SK-N-SH (cell line): Measurements from ENCODE around the gene DOHH. TPM values are rescaled to one million over a fixed set of nuclear protein-coding genes. Genes with fewer than 3 reads are reported as not detected.

Experiments
- CTCF ChIA-PET: fragments of 300-600, 350-600 bp; formaldehyde crosslinking; extraction: SDS; loops from one replicate; lab custom pipeline; 2021; lab: Yijun Ruan, JAX
- POLR2A ChIA-PET: fragments of 350-600 bp; sonication (Branson Sonifier 250); formaldehyde crosslinking; extraction: SDS; loops from one replicate; lab custom pipeline; 2020; ENCODE audit warnings: antibody characterized with exemption, inconsistent platforms; lab: Yijun Ruan, JAX
- DNase-seq: peaks from one replicate; pipeline ENCODE4 v3.0.0; 2012
- H2AFZ ChIP-seq: fragments of 200-600 bp; sonication (generic); 2 replicates; pipeline ENCODE4 v1.8.1; 2016; ENCODE audit warnings: antibody characterized with exemption, mild to moderate bottlenecking, low read depth
- H3F3A ChIP-seq: fragments of 200-600 bp; sonication (generic); replicated peaks from 2 replicates; pipeline ENCODE3; 2016; ENCODE audit warnings: antibody characterized with exemption, mild to moderate bottlenecking; ENCODE audit not compliant: insufficient read depth
- H3K27ac ChIP-seq, 2 experiments: fragments of 200-500 bp in 1 of 2; fragments of 200-600 bp in 1 of 2; sonication (Bioruptor generic) in 1 of 2; sonication (generic), shearing (Covaris generic) in 1 of 2; 2 replicates each; pipeline versions ENCODE4 v1.5.1 to v1.6.1; 2014 to 2016; ENCODE audit warnings: low read depth in 2 of 2, inconsistent platforms in 1 of 2, low read length in 1 of 2, mild to moderate bottlenecking in 1 of 2, mixed read lengths in 1 of 2
- H3K27me3 ChIP-seq: fragments of 200-600 bp; sonication (generic), shearing (Covaris generic); 2 replicates; pipeline ENCODE4 v1.6.1; 2016; ENCODE audit warnings: mixed run types; ENCODE audit not compliant: insufficient read depth
- H3K36me3 ChIP-seq, 2 experiments: fragments of 200-500 bp in 1 of 2; fragments of 200-600 bp in 1 of 2; sonication (Bioruptor generic) in 1 of 2; sonication (generic) in 1 of 2; replicated peaks in 1 of 2; 2 replicates each; pipeline versions ENCODE3 to v1.5.1; 2014 to 2016; ENCODE audit warnings: low read length in 1 of 2, mild to moderate bottlenecking in 1 of 2; ENCODE audit not compliant: insufficient read depth in 2 of 2, control insufficient read depth in 1 of 2
- H3K4me1 ChIP-seq, 2 experiments: fragments of 200-500 bp in 1 of 2; fragments of 200-600 bp in 1 of 2; sonication (Bioruptor generic) in 1 of 2; sonication (generic), shearing (Covaris generic) in 1 of 2; 2 replicates each; pipeline versions ENCODE4 v1.5.1 to v1.6.1; 2014 to 2016; ENCODE audit warnings: low read depth in 1 of 2, low read length in 1 of 2, mixed run types in 1 of 2; ENCODE audit not compliant: insufficient read depth in 2 of 2, control insufficient read depth in 1 of 2
- H3K4me2 ChIP-seq: fragments of 200-600 bp; sonication (generic), shearing (Covaris generic); 2 replicates; pipeline ENCODE4 v1.6.1; 2017; ENCODE audit warnings: mixed run types
- H3K4me3 ChIP-seq, 2 experiments: fragments of 200-500 bp in 1 of 2; fragments of 200-600 bp in 1 of 2; sonication (Bioruptor generic) in 1 of 2; sonication (generic), shearing (Covaris generic) in 1 of 2; 2 replicates each; pipeline versions ENCODE4 v1.5.1 to v1.8.1; 2014 to 2016; ENCODE audit warnings: low read depth in 2 of 2, inconsistent platforms in 1 of 2, low read length in 1 of 2, mild to moderate bottlenecking in 1 of 2, mixed read lengths in 1 of 2, moderate library complexity in 1 of 2
- H3K79me2 ChIP-seq: fragments of 200-600 bp; sonication (generic); 2 replicates; pipeline ENCODE4 v1.8.1; 2017; ENCODE audit warnings: mild to moderate bottlenecking; ENCODE audit not compliant: insufficient read depth
- H3K9ac ChIP-seq: fragments of 200-600 bp; sonication (generic); 2 replicates; pipeline ENCODE4 v1.6.1; 2017; ENCODE audit warnings: mixed run types
- H3K9me2 ChIP-seq: fragments of 200-600 bp; sonication (generic); 2 replicates; pipeline ENCODE4 v1.6.1; 2017; ENCODE audit warnings: mixed run types
- H3K9me3 ChIP-seq: fragments of 200-600 bp; sonication (generic); 2 replicates; pipeline ENCODE4 v1.6.1; 2017; ENCODE audit warnings: mixed run types, mild to moderate bottlenecking, moderate library complexity
- H4K20me1 ChIP-seq: fragments of 200-600 bp; sonication (generic); 2 replicates; pipeline ENCODE4 v1.6.1; 2017; ENCODE audit warnings: mild to moderate bottlenecking, mixed run types; ENCODE audit not compliant: insufficient read depth
- CHD2 ChIP-seq: fragments of 150-350 bp; IDR thresholded peaks from 2 replicates; pipeline ENCODE4 v1.6.1; 2018; ENCODE audit warnings: low read length; ENCODE audit not compliant: partially characterized antibody
- ELF1 ChIP-seq: IDR thresholded peaks from 2 replicates; pipeline ENCODE4 v1.4.0; 2012
- FOXM1 ChIP-seq: IDR thresholded peaks from 2 replicates; pipeline ENCODE4 v1.4.0; 2012; ENCODE audit warnings: low read depth, mild to moderate bottlenecking
- GABPA ChIP-seq: IDR thresholded peaks from 2 replicates; pipeline ENCODE4 v1.4.0; 2012; ENCODE audit warnings: low read depth, mild to moderate bottlenecking
- MAX ChIP-seq: IDR thresholded peaks from 2 replicates; pipeline ENCODE4 v1.4.0; 2012; ENCODE audit warnings: low read depth
- POLR2AphosphoS5 ChIP-seq: IDR thresholded peaks from 2 replicates; pipeline ENCODE4 v1.6.1; 2012; ENCODE audit warnings: low read depth, low read length
- TEAD4 ChIP-seq: IDR thresholded peaks from 2 replicates; pipeline ENCODE4 v1.4.0; 2012; ENCODE audit warnings: mild to moderate bottlenecking, borderline replicate concordance; ENCODE audit not compliant: insufficient read depth
- USF1 ChIP-seq: IDR thresholded peaks from 2 replicates; pipeline ENCODE4 v1.4.0; 2012; ENCODE audit warnings: low read depth, borderline replicate concordance
- WGBS: methylation state at CpG from one replicate; pipeline ENCODE4 v1.1.6; 2017; ENCODE audit warnings: low lambda C conversion rate; 5-methylcytosine and 5-hydroxymethylcytosine counted together
- polyA plus RNA-seq, 3 experiments: library from polyadenylated mRNA; depleted of rRNA; stranded (reverse); fragments of >200 nt; gene quantifications; 2 replicates each; pipeline ENCODE4 v1.2.3, GENCODE V29; 2012

Gene DOHH
- polyA plus RNA-seq, 1 of the 3 experiments (the other 2 are of a cell fraction), result 14.3 TPM

GRCh38 chr19:3458229-3459088 is 42.0 kb downstream of the DOHH start:
- Histone ChIP-seq H3K9me2 (no peaks in the 10 kb centered on the region), H3K4me2 (no peak overlapping the region), H3K4me1 (peaks cover 8 to 32% of the 10 kb centered on the region in 2 experiments; a peak in 2 of 4 replicates), H4K20me1 (peaks cover 26% of the 10 kb centered on the region), H2AFZ (no peak overlapping the region), H3F3A (peaks cover 6% of the 10 kb centered on the region), H3K79me2 (peaks cover 27% of the 10 kb centered on the region; the same call in 1 of the 2 replicates), H3K27me3 (no peaks in the 10 kb centered on the region), H3K27ac (peak overlapping the region; percentile 67 to 95; a peak in 3 of 4 replicates), H3K36me3 (peaks cover 13 to 33% of the 10 kb centered on the region in 2 experiments), H3K9ac (no peak overlapping the region), H3K9me3 (no peaks in the 10 kb centered on the region), H3K4me3 (no peak overlapping the region)
- DNase-seq, result peak; percentile 53
- WGBS, result 73% methylated on average over 7 of the region's 19 CpGs
- ChIA-PET POLR2A (interaction anchor here (0.6 to 1.4 kb wide), 2 partner anchors 17 to 82 kb away, joined by 3 read pairs; no protein-coding TSS in a partner anchor), CTCF (interaction anchor here (0.6 to 2.8 kb wide), 3 partner anchors 10 to 27 kb away, joined by 3 to 11 read pairs (median 3); no protein-coding TSS in a partner anchor)
- TF ChIP-seq ELF1, result no peak
- no peak for TF ChIP-seq CHD2
- no peak for TF ChIP-seq GABPA
- no peak for TF ChIP-seq USF1
- no peak for TF ChIP-seq TEAD4
- no peak for TF ChIP-seq MAX
- no peak for TF ChIP-seq FOXM1

- Histone ChIP-seq H3K4me1 (peaks cover 8 to 32% of the 10 kb centered on the region in 2 experiments; a peak in 2 of 4 replicates), H3F3A (peaks cover 6% of the 10 kb centered on the region), H4K20me1 (peaks cover 26% of the 10 kb centered on the region), H3K9me3 (no peaks in the 10 kb centered on the region), H3K27me3 (no peaks in the 10 kb centered on the region), H3K79me2 (peaks cover 30% of the 10 kb centered on the region; the same call in 1 of the 2 replicates), H3K27ac (peak overlapping the region; percentile 67 to 95; a peak in 3 of 4 replicates), H3K4me2 (no peak overlapping the region), H2AFZ (no peak overlapping the region), H3K36me3 (peaks cover 17 to 34% of the 10 kb centered on the region in 2 experiments), H3K9me2 (no peaks in the 10 kb centered on the region), H3K9ac (no peak overlapping the region), H3K4me3 (no peak overlapping the region)
- no peak for TF ChIP-seq POLR2AphosphoS5
- POLR2A ChIA-PET, result no interaction called here
- CTCF ChIA-PET, result interaction anchor here (2.5 kb wide), 1 partner anchor 16 kb away, joined by 7 read pairs; no protein-coding TSS in a partner anchor
- WGBS, result 82% methylated on average over 14 of the region's 22 CpGs
- DNase-seq, result no peak
These were observed 42.8 kb downstream of the DOHH start for GRCh38 chr19:3457528-3458228.
